PC-9 (cell line): Measurements from ENCODE around the gene TBC1D22A. TPM values are rescaled to one million over a fixed set of nuclear protein-coding genes. Genes with fewer than 3 reads are reported as not detected.

Source experiments
- BruUV-seq: library from RNA; stranded (reverse); fragments of 400-500 nt; replicated peaks from 2 replicates; lab custom pipeline; 2021; lab: Mats Ljungman, UMichigan
- CTCF ChIA-PET: fragments of 300-600 bp; sonication (Branson Sonifier 250); formaldehyde crosslinking; loops from one replicate; lab custom pipeline; 2022; ENCODE audit warnings: antibody characterized with exemption; lab: Charles Lee
- POLR2A ChIA-PET: fragments of 300-600 bp; sonication (Branson Sonifier 250); formaldehyde crosslinking; loops from one replicate; lab custom pipeline; 2022; ENCODE audit warnings: antibody characterized with exemption; ENCODE audit not compliant: unreplicated experiment; lab: Charles Lee
- DNase-seq, 2 experiments: peaks; one replicate each; pipeline versions ENCODE4 v3.0.0 to v3.0.0-alpha.2; 2015 to 2022; ENCODE audit warnings: mixed read lengths in 1 of 2
- H2AFZ ChIP-seq: fragments of 200-600 bp; sonication (generic); 2 replicates; pipeline ENCODE4 v1.8.1; 2017; ENCODE audit warnings: antibody characterized with exemption
- H3F3A ChIP-seq: fragments of 200-600 bp; sonication (generic); 2 replicates; pipeline ENCODE4 v1.8.1; 2017; ENCODE audit warnings: antibody characterized with exemption, mild to moderate bottlenecking, low read depth; ENCODE audit not compliant: insufficient read depth
- H3K27ac ChIP-seq: fragments of 200-600 bp; sonication (generic); 2 replicates; pipeline ENCODE4 v1.6.1; 2016; ENCODE audit warnings: mixed run types
- H3K27me3 ChIP-seq: fragments of 200-600 bp; sonication (generic); 2 replicates; pipeline ENCODE4 v1.6.1; 2016; ENCODE audit warnings: low read depth, mixed run types; ENCODE audit not compliant: insufficient read depth
- H3K36me3 ChIP-seq: fragments of 200-600 bp; sonication (generic); 2 replicates; pipeline ENCODE4 v1.6.1; 2016; ENCODE audit warnings: low read depth, mixed run types
- H3K4me1 ChIP-seq: fragments of 200-600 bp; sonication (generic); replicated peaks from 2 replicates; pipeline ENCODE4 v1.6.1; 2016; ENCODE audit warnings: mixed run types; ENCODE audit not compliant: insufficient read depth
- H3K4me2 ChIP-seq: fragments of 200-600 bp; sonication (generic); 2 replicates; pipeline ENCODE4 v1.6.1; 2017; ENCODE audit warnings: mixed run types
- H3K4me3 ChIP-seq: fragments of 200-600 bp; sonication (generic); 2 replicates; pipeline ENCODE4 v1.6.1; 2016; ENCODE audit warnings: mixed run types
- H3K79me2 ChIP-seq: fragments of 200-600 bp; sonication (generic); 2 replicates; pipeline ENCODE4 v1.6.1; 2017; ENCODE audit warnings: low read depth, mixed run types
- H3K9me2 ChIP-seq: fragments of 200-600 bp; sonication (generic); 2 replicates; pipeline ENCODE4 v1.8.1; 2017; ENCODE audit warnings: mild to moderate bottlenecking; ENCODE audit not compliant: insufficient read depth
- H3K9me3 ChIP-seq: fragments of 200-600 bp; sonication (generic); 2 replicates; pipeline ENCODE4 v1.8.1; 2016; ENCODE audit warnings: low read depth; ENCODE audit not compliant: insufficient read depth
- H4K20me1 ChIP-seq: fragments of 200-600 bp; sonication (generic); 2 replicates; pipeline ENCODE4 v1.8.1; 2017; ENCODE audit not compliant: insufficient read depth
- CTCF ChIP-seq: fragments of 200-600 bp; sonication (generic); conservative IDR thresholded peaks from 2 replicates; pipeline ENCODE4 v1.6.1; 2017; ENCODE audit warnings: mixed run types, antibody characterized with exemption, mild to moderate bottlenecking, moderate library complexity
- EZH2 ChIP-seq: fragments of 200-600 bp; sonication (generic); IDR thresholded peaks from 2 replicates; pipeline ENCODE4 v1.8.0; 2017; ENCODE audit warnings: antibody characterized with exemption, low read depth
- intact Hi-C: fragments of 100-400 bp; cut with micrococcal nuclease; formaldehyde crosslinking; loops from one replicate; pipeline ENCODE4 v1.10.0; 2022; ENCODE audit not compliant: unreplicated experiment
- total RNA-seq: library from RNA; stranded (reverse); gene quantifications from 2 replicates; pipeline ENCODE4 v1.2.3, GENCODE V29; 2021

TBC1D22A gene
- total RNA-seq, 1 experiment from 2014 or later = 40.3 TPM

GRCh38 chr22:47018010-47018910, 255.8 kb downstream of the TBC1D22A start:
- Histone ChIP-seq H3K9me2 (no peaks in the 10 kb centered on the region), H3K36me3 (no peaks in the 10 kb centered on the region), H4K20me1 (peaks cover 12% of the 10 kb centered on the region; the same call in 1 of the 2 replicates), H3F3A (no peaks in the 10 kb centered on the region), H3K9me3 (no peaks in the 10 kb centered on the region), H3K4me3 (no peak overlapping the region), H3K27ac (no peak overlapping the region), H3K4me1 (no peaks in the 10 kb centered on the region), H3K27me3 (no peaks in the 10 kb centered on the region), H3K4me2 (no peak overlapping the region), H3K79me2 (no peaks in the 10 kb centered on the region), H2AFZ (no peak overlapping the region)
- POLR2A ChIA-PET = no interaction called here
- TF ChIP-seq EZH2 = no peak
- no peak for TF ChIP-seq CTCF
- intact Hi-C loops = no loop called here
- DNase-seq = no peak
- CTCF ChIA-PET = no interaction called here
- no TSS peak for BruUV-seq

DNA sequence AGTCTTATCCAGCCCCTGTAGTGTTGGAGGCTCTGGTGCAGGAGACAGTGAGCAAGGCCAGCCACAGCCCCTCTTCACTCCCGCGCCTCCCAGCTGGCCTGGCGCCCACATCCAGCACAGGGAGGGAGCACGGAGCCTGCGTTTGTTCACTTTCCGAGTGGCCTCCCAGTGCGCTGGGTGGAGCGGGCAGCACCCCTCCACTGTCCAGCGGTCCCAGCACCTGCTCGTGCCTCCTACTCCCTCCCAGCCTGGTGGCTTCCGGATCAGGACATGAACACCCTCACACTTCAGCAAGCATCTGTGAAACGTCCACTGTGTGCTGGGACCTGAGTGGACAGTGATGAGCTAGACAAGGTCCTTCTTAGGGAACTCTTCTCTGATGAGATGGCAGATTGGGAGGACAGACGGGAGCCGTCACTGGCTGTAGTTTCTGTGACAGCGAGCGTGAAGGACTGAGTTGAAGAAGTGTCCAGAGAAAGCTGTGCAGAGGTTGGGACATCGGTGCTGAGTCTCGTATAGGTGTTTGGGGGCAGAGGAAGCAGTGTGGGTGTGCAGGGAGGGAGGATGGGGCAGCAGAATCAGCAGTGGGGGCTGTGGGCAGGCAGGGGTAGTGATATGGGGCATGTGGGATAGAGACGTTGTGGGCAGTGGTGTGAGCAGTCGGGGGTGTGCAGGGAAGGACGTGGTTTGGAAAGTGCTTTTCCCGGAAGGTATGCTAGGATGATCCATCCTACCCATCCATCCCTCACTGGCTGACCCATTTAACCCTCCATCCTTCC, 256.8 kb downstream of the TBC1D22A start:
- CTCF ChIA-PET = no interaction called here
- BruUV-seq = no TSS peak
- intact Hi-C loops = no loop called here

More for the DNA sequence above, 256.8 kb downstream of the TBC1D22A start:
- H3K79me2 ChIP-seq = no peaks in the 10 kb centered on the region
- POLR2A ChIA-PET = no interaction called here
- no peak for TF ChIP-seq CTCF
- TF ChIP-seq EZH2 = no peak
- no peak overlapping the region for H3K27ac ChIP-seq
- no peak for DNase-seq
- no peaks in the 10 kb centered on the region for H3K9me2 ChIP-seq
- H3K4me2 ChIP-seq = no peak overlapping the region
- no peak overlapping the region for H3K4me3 ChIP-seq
- H3K4me1 ChIP-seq = no peaks in the 10 kb centered on the region
- H4K20me1 ChIP-seq = peaks cover 18% of the 10 kb centered on the region
- H3F3A ChIP-seq = no peaks in the 10 kb centered on the region
- H3K9me3 ChIP-seq = no peaks in the 10 kb centered on the region
- H3K27me3 ChIP-seq = no peaks in the 10 kb centered on the region
- H2AFZ ChIP-seq = no peak overlapping the region
- no peaks in the 10 kb centered on the region for H3K36me3 ChIP-seq
